Neural progenitor cell (in vitro differentiated cells): Measurements from ENCODE around the gene UPK3B.
"Not testable (repeated sequence)": the region's sequence is repeated elsewhere in the genome, so short reads cannot be mapped to it uniquely, and the experiment has no call there.

ENCODE experiments used
- CTCF ChIP-seq: fragments of 200-600 bp; sonication (generic); IDR thresholded peaks from 2 replicates; pipeline ENCODE4 v1.5.1; 2017; ENCODE audit warnings: antibody characterized with exemption, mild to moderate bottlenecking
- EZH2 ChIP-seq: fragments of 200-600 bp; sonication (generic); IDR thresholded peaks from 2 replicates; pipeline ENCODE4 v1.6.1; 2017; ENCODE audit warnings: antibody characterized with exemption, mild to moderate bottlenecking, moderate library complexity

- TF ChIP-seq CTCF, EZH2: not testable (repeated sequence)
Measured at GRCh38 chr7:76502224-76502623, 8.1 kb upstream of the UPK3B start.
